Measurements from ENCODE around the gene QSOX2.

DNA sequence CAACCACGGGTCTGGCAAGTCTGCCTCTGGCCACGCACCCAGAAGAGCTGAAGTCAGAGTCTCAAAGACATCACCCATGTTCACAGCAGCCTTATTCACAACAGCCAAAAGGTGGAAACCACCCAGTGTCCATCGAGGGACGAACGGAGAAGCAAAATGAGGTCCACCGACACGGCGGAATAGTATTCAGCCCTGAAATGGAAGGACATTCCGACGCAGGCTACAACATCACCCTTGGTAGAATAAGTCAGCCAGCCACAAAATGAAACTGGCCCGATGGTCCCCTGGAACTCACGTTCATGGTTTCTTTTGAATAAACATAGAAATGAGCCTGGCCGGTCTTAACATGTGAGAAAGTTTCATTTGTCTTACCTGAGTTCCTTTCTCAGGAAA is 41.4 kb upstream of the QSOX2 start:
- TF ChIP-seq, protein P1, sequence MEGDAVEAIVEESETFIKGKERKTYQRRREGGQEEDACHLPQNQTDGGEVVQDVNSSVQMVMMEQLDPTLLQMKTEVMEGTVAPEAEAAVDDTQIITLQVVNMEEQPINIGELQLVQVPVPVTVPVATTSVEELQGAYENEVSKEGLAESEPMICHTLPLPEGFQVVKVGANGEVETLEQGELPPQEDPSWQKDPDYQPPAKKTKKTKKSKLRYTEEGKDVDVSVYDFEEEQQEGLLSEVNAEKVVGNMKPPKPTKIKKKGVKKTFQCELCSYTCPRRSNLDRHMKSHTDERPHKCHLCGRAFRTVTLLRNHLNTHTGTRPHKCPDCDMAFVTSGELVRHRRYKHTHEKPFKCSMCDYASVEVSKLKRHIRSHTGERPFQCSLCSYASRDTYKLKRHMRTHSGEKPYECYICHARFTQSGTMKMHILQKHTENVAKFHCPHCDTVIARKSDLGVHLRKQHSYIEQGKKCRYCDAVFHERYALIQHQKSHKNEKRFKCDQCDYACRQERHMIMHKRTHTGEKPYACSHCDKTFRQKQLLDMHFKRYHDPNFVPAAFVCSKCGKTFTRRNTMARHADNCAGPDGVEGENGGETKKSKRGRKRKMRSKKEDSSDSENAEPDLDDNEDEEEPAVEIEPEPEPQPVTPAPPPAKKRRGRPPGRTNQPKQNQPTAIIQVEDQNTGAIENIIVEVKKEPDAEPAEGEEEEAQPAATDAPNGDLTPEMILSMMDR (conservative IDR thresholded peaks at IDR 0.05), result no peak
- no peak for TF ChIP-seq EZH2 (IDR thresholded peaks at IDR 0.05; ENCODE audit: low read depth)
